Adipose tissue (tissue), 3 donors: ENCODE results near the gene TNFRSF18. TPM values are rescaled to one million over a fixed set of nuclear protein-coding genes. Genes with fewer than 3 reads are reported as not detected.
"Not testable (repeated sequence)": the region's sequence is repeated elsewhere in the genome, so short reads cannot be mapped to it uniquely, and the experiment has no call there.

Experiments
- H3K27ac ChIP-seq: one replicate; pipeline ENCODE4 v1.5.1; 2013; ENCODE audit warnings: low read depth, low read length
- WGBS, 3 donors: extraction: QIAGEN DNeasy Blood & Tissue Kit; methylation state at CpG; one replicate each; pipeline ENCODE4 v1.1.7; 2013; 5-methylcytosine and 5-hydroxymethylcytosine counted together
- polyA plus RNA-seq, 3 donors: library from polyadenylated mRNA; stranded (reverse); fragments of 200-250 nt; gene quantifications; one replicate each; pipeline ENCODE4 v1.2.3, GENCODE V29; 2013
- donor health status: healthy with polysubstance abuse.
- donor health status: Bipolar disorder and iron deficiency.
- donor health status: healthy.

TNFRSF18 gene
- polyA plus RNA-seq, 3 donors = 0.45 to 1.4 TPM; not detected in 1

- H3K27ac ChIP-seq = no peak overlapping the region
- 90 to 93% (median 90%) methylated on average over 18 to 19 of the region's 19 CpGs for WGBS, 3 donors
Observed at GRCh38 chr1:1204998-1205768, 1.2 kb downstream of the TNFRSF18 start.

GRCh38 chr1:1204425-1204920, 1.9 kb downstream of the TNFRSF18 start:
- no peak overlapping the region for H3K27ac ChIP-seq
- WGBS, 3 donors = 84 to 93% (median 86%) methylated on average over 7 to 8 of the region's 8 CpGs

GRCh38 chr1:1203561-1204424, 2.6 kb downstream of the TNFRSF18 start:
- H3K27ac ChIP-seq = no peak overlapping the region
- WGBS, 3 donors = 72 to 83% (median 74%) methylated on average over 38 to 49 of the region's 49 CpGs

- WGBS, 3 donors = 72 to 80% (median 75%) methylated on average over 21 to 27 of the region's 27 CpGs
- no peak overlapping the region for H3K27ac ChIP-seq
Observed at GRCh38 chr1:1202831-1203560, 3.4 kb downstream of the TNFRSF18 start.

GRCh38 chr1:1200876-1201810, 5.2 kb downstream of the TNFRSF18 start:
- H3K27ac ChIP-seq = no peak overlapping the region
- 1 to 2% (median 2%) methylated on average over 54 to 109 of the region's 109 CpGs for WGBS, 3 donors

GRCh38 chr1:1199961-1200875, 6.2 kb downstream of the TNFRSF18 start:
- WGBS, 3 donors = 72 to 79% (median 73%) methylated on average over 31 of the region's 31 CpGs

GRCh38 chr1:1199141-1199960, 7.0 kb downstream of the TNFRSF18 start:
- H3K27ac ChIP-seq = no peak overlapping the region
- 84 to 87% (median 86%) methylated on average over 21 to 22 of the region's 22 CpGs for WGBS, 3 donors

More at GRCh38 chr1:1199961-1200875, 6.2 kb downstream of the TNFRSF18 start:
- no peak overlapping the region for H3K27ac ChIP-seq

GRCh38 chr1:1198423-1199140, 7.8 kb downstream of the TNFRSF18 start:
- H3K27ac ChIP-seq = no peak overlapping the region
- WGBS, 3 donors = 72 to 77% (median 77%) methylated on average over 13 to 23 of the region's 23 CpGs

GRCh38 chr1:1197551-1198422, 8.6 kb downstream of the TNFRSF18 start:
- no peak overlapping the region for H3K27ac ChIP-seq
- 90 to 94% (median 93%) methylated on average over 36 to 48 of the region's 48 CpGs for WGBS, 3 donors

GRCh38 chr1:1197188-1197500, 9.2 kb downstream of the TNFRSF18 start:
- 86 to 95% (median 90%) methylated on average over 4 to 8 of the region's 8 CpGs for WGBS, 3 donors
- no peak overlapping the region for H3K27ac ChIP-seq

- no peak overlapping the region for H3K27ac ChIP-seq
- 83 to 88% (median 87%) methylated on average over 13 of the region's 13 CpGs for WGBS, 3 donors
Observed at GRCh38 chr1:1196431-1197187, 9.8 kb downstream of the TNFRSF18 start.

- H3K27ac ChIP-seq = not testable (repeated sequence)
- WGBS, 3 donors = 84 to 99% (median 96%) methylated on average over 6 of the region's 6 CpGs
Observed at GRCh38 chr1:1195726-1196125, 10.7 kb downstream of the TNFRSF18 start.

- 68 to 97% (median 95%) methylated on average over 3 of the region's 3 CpGs for WGBS, 3 donors
Observed at GRCh38 chr1:1194723-1195122, 11.7 kb downstream of the TNFRSF18 start.

GRCh38 chr1:1191734-1192133, 14.7 kb downstream of the TNFRSF18 start:
- WGBS, 3 donors = 82 to 94% (median 91%) methylated on average over 11 of the region's 11 CpGs
- H3K27ac ChIP-seq = no peak overlapping the region

More at GRCh38 chr1:1194723-1195122, 11.7 kb downstream of the TNFRSF18 start:
- H3K27ac ChIP-seq = no peak overlapping the region
